Effector memory CD8-positive, alpha-beta T cell (primary cell): Measurements from ENCODE around the gene NUBP2.

Experiments
- ATAC-seq: fragments of 150-1000 bp; cut with Tn5 transposase; replicated peaks from 2 replicates; pipeline ENCODE4 v1.10.0; 2021; ENCODE audit warnings: mild to moderate bottlenecking, moderate library complexity
- DNase-seq, 3 experiments: peaks; one replicate each; pipeline ENCODE4 v3.0.0; 2021
- H3K27ac Mint-ChIP-seq, 2 donors: one replicate each; pipeline ENCODE4 v1.8.0; 2022; ENCODE audit warnings: mild to moderate bottlenecking in 2 of 2, mixed read lengths in 2 of 2, moderate library complexity in 2 of 2
- H3K27me3 Mint-ChIP-seq, 2 donors: one replicate each; pipeline ENCODE4 v1.8.0; 2022; ENCODE audit warnings: mixed read lengths in 2 of 2
- H3K36me3 Mint-ChIP-seq: one replicate; pipeline ENCODE4 v1.8.0; 2022; ENCODE audit warnings: mild to moderate bottlenecking, moderate library complexity, mixed read lengths; ENCODE audit not compliant: insufficient read depth
- H3K4me1 Mint-ChIP-seq, 2 donors: one replicate each; pipeline ENCODE4 v1.8.0; 2022; ENCODE audit warnings: low read depth in 2 of 2, mixed read lengths in 2 of 2
- H3K4me3 Mint-ChIP-seq, 2 donors: one replicate each; pipeline ENCODE4 v1.8.0; 2022; ENCODE audit warnings: mild to moderate bottlenecking in 2 of 2, mixed read lengths in 2 of 2, moderate library complexity in 2 of 2
- H3K9me3 Mint-ChIP-seq, 2 donors: one replicate each; pipeline ENCODE4 v1.8.0; 2022; ENCODE audit warnings: mixed read lengths in 2 of 2

NUBP2 gene

DNA sequence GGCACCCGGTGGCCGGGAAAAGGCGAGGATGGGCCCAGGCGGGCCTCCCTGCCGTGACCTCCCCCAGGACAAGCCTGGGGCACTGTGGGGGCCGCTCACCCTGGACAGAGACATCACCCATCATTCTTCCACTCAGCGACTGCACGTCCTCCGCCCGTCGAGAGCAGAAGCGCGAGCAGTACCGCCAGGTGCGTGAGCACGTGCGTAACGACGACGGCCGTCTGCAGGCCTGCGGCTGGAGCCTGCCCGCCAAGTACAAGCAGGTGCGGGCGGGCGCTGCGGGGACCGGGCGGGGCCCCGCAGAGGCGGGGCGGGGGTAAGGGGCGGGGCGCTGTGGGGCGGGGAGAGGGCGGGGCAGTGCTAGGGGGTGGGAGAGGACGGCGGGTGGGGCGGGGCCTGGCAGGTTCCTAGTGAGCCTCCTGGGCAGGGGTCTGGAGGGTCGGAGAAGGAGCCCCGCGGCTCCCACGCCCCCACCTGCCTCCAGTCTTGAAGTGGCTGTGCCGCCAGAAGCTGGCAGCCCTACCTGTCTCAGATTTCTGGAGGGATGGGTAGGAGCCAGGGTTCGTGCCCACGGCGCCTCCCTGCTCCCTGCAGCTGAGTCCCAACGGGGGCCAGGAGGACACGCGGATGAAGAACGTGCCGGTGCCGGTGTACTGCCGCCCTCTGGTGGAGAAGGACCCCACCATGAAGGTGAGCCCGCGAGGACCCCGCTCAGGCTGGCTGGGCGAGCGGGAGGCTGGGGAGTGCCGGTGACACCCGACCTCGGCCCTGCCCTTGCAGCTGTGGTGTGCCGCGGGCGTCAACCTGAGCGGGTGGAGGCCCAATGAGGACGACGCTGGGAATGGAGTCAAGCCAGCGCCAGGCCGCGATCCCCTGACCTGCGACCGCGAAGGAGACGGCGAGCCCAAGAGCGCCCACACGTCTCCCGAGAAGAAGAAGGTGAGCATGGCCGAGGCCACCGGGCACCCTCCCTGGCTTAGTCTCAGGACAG is 18.9 kb upstream of the NUBP2 start:
- no peak for DNase-seq
- Mint-ChIP-seq H3K27me3 (no peaks in the 10 kb centered on the region), H3K36me3 (peaks cover 31% of the 10 kb centered on the region), H3K4me3 (no peak overlapping the region), H3K4me1 (no peaks in the 10 kb centered on the region), H3K27ac (no peak overlapping the region), H3K9me3 (no peaks in the 10 kb centered on the region)
- ATAC-seq = no peak

GRCh38 chr16:1764971-1765370 is 17.8 kb upstream of the NUBP2 start:
- Mint-ChIP-seq H3K27ac (no peak overlapping the region), H3K27me3 (no peaks in the 10 kb centered on the region), H3K9me3 (no peaks in the 10 kb centered on the region), H3K4me3 (no peak overlapping the region), H3K4me1 (peaks cover 0 to 2% of the 10 kb centered on the region in 2 donors), H3K36me3 (peaks cover 38% of the 10 kb centered on the region)
- DNase-seq = no peak
- ATAC-seq = no peak

DNA sequence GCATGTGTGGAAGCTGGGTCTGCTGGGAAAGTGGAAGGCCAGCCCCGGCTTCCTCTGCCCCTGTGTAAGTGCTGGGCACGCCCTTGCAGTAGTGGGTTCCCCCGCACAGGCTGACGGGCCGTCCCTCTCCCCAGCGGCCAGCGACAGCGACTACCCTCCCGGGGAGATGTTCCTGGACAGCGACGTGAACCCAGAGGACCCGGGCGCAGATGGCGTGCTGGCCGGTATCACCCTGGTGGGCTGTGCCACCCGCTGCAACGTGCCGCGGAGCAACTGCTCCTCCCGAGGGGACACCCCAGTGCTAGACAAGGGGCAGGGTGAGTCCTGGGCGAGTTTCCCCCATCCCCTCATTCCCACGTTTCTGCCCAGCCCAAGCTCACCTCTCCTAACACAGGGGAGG is 16.9 kb upstream of the NUBP2 start:
- Mint-ChIP-seq H3K4me3 (no peak overlapping the region), H3K27ac (no peak overlapping the region)
- no peak for DNase-seq

GRCh38 chr16:1766231-1766630 is 16.5 kb upstream of the NUBP2 start:
- Mint-ChIP-seq H3K9me3 (no peaks in the 10 kb centered on the region), H3K4me3 (no peak overlapping the region), H3K27me3 (no peaks in the 10 kb centered on the region), H3K27ac (no peak overlapping the region), H3K36me3 (peaks cover 45% of the 10 kb centered on the region), H3K4me1 (peaks cover 4 to 8% of the 10 kb centered on the region in 2 donors)
- no peak for ATAC-seq
- DNase-seq = no peak

More for the DNA sequence above, 16.9 kb upstream of the NUBP2 start:
- ATAC-seq = no peak
- no peaks in the 10 kb centered on the region for H3K27me3 Mint-ChIP-seq
- peaks cover 4 to 8% of the 10 kb centered on the region in 2 donors for H3K4me1 Mint-ChIP-seq
- no peaks in the 10 kb centered on the region for H3K9me3 Mint-ChIP-seq
- peaks cover 45% of the 10 kb centered on the region for H3K36me3 Mint-ChIP-seq

- ATAC-seq (no peak), DNase-seq (no peak)
- Mint-ChIP-seq H3K4me3 (no peak overlapping the region), H3K36me3 (peaks cover 43% of the 10 kb centered on the region), H3K27me3 (no peaks in the 10 kb centered on the region), H3K4me1 (peaks cover 5 to 8% of the 10 kb centered on the region in 2 donors), H3K27ac (peak overlapping the region in 1 of 2 donors; percentile 76), H3K9me3 (no peaks in the 10 kb centered on the region)
Measured at GRCh38 chr16:1766701-1767100, 16.1 kb upstream of the NUBP2 start.

GRCh38 chr16:1767116-1767994 is 15.4 kb upstream of the NUBP2 start:
- Mint-ChIP-seq H3K27me3 (no peaks in the 10 kb centered on the region), H3K27ac (peak overlapping the region in 1 of 2 donors; percentile 76), H3K4me1 (peaks cover 11 to 14% of the 10 kb centered on the region in 2 donors), H3K4me3 (no peak overlapping the region), H3K36me3 (peaks cover 45% of the 10 kb centered on the region), H3K9me3 (no peaks in the 10 kb centered on the region)
- ATAC-seq (no peak), DNase-seq (no peak)

- ATAC-seq (no peak), DNase-seq (no peak)
- Mint-ChIP-seq H3K4me3 (no peak overlapping the region), H3K27ac (peak overlapping the region in 1 of 2 donors; percentile 66), H3K9me3 (no peaks in the 10 kb centered on the region), H3K27me3 (no peaks in the 10 kb centered on the region), H3K36me3 (peaks cover 50% of the 10 kb centered on the region), H3K4me1 (peaks cover 12 to 16% of the 10 kb centered on the region in 2 donors)
Measured at GRCh38 chr16:1768061-1768766, 14.5 kb upstream of the NUBP2 start.

GRCh38 chr16:1768767-1769401 is 13.9 kb upstream of the NUBP2 start:
- DNase-seq = no peak
- no peak for ATAC-seq
- Mint-ChIP-seq H3K36me3 (peaks cover 52% of the 10 kb centered on the region), H3K4me3 (peak overlapping the region in 1 of 2 donors; percentile 33), H3K27me3 (no peaks in the 10 kb centered on the region), H3K9me3 (no peaks in the 10 kb centered on the region), H3K27ac (peak overlapping the region in 1 of 2 donors; percentile 90), H3K4me1 (peaks cover 14 to 16% of the 10 kb centered on the region in 2 donors)

DNA sequence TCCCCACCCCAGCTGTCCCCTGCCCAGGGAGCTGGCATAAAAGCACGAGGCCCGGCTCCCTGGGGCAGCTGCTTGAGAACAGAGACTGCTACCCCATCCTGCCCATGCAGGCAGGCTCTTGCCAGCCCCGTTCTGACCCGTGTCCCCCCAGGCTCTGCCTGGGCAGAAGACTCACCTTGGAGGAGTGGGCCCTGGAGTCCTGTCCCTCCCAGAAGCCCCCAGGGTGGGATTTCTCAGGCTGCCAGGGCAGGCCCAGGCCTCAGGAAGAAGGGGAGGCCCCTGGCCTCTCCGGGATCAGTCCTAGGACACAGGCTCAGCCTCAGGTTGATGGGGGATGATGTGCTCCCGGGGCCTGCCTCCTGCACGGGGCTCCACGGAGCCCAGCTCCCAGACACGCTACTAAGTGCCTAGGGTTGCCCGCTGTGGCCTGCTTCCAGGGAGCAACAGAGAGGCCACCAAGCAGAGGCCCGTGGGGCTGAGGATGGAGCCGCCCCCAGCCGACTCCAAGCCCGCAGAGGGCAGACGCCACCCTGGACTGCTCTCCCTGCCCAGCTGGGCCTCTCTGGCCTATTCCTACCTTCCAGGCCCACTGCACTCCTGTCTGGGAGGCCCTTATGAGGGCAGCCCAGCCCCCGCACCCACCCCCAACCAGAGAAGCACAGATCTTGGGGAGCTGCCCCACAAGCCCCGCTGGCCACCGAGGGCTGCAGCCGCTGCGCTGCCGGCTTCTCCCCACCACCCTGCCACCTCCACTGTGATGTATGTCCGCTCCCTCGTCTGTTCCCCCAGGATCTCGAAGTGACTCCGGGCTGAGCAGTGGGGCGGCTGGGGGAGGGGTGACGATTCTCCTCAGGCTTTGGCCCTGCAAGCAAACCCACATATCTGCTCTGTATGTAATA is 13.1 kb upstream of the NUBP2 start:
- Mint-ChIP-seq H3K36me3 (peaks cover 54% of the 10 kb centered on the region), H3K4me1 (peaks cover 16% of the 10 kb centered on the region in 2 donors), H3K27ac (peak overlapping the region; percentile 67 to 90), H3K9me3 (no peaks in the 10 kb centered on the region), H3K27me3 (no peaks in the 10 kb centered on the region), H3K4me3 (peak overlapping the region; percentile 95 to 97)
- ATAC-seq = no peak
- DNase-seq = no peak

DNA sequence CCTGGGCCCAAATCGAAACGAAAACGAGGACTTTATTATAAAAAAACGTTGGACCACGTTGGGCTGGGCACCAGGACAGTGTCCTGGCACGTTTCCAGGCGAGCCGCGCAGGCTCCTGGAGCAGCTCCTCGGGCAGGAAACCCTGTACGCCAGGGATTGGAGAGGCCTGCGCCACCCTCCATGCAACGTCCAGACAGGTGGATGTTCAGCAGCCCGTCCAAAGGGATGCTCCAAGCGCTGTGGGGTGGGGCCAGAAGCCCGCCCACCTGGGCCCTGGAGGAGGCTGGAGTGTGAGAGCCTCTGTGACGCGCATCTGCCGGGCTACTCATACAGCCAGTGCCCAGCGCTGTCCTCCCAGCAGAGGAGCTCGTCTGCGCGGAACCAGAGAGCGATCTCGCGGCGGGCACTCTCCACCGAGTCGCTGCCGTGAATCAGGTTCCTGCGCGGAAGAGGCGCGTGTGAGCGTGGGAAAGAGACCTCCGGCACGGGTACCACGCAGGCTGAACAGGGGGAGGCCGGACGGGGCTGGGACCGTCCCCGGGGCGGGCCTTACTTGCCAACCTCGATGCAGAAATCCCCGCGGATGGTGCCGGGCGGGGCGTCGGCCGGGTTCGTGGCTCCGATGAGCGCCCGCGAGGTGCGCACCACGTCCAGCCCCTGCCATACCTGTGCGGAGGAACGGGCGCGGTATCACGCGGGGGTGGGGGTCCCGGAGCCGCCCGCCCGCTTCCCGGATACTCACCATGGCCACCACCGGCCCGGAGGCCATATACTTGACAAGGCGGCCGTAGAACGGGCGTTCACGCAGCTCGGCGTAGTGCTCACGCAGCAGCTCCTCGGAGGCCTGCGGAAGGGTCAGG is 12.2 kb upstream of the NUBP2 start:
- DNase-seq (peak; percentile 37 to 53 (median 50)), ATAC-seq (peak; percentile 36)
- no peaks in the 10 kb centered on the region for H3K9me3 Mint-ChIP-seq
- H3K27ac Mint-ChIP-seq = peak overlapping the region; percentile 67 to 90
- H3K36me3 Mint-ChIP-seq = peaks cover 55% of the 10 kb centered on the region
- peak overlapping the region; percentile 95 to 97 for H3K4me3 Mint-ChIP-seq
- peaks cover 16% of the 10 kb centered on the region in 2 donors for H3K4me1 Mint-ChIP-seq
- H3K27me3 Mint-ChIP-seq = no peaks in the 10 kb centered on the region

GRCh38 chr16:1771188-1771863 is 11.4 kb upstream of the NUBP2 start, which contains the start of gene NME3:
Gene NME3 (minus strand): TSS chr16:1771543. CDS start chr16:1771534, 9 bp downstream.
- peak; percentile 57 for ATAC-seq
- H3K27ac Mint-ChIP-seq = peak within 1 kb of the TSS; percentile 90 to 94

More at GRCh38 chr16:1771188-1771863, 11.4 kb upstream of the NUBP2 start, which contains the start of gene NME3:
- Mint-ChIP-seq H3K4me1 (peaks cover 16% of the 10 kb centered on the region in 2 donors), H3K36me3 (peaks cover 55% of the 10 kb centered on the region), H3K9me3 (no peaks in the 10 kb centered on the region), H3K27me3 (no peaks in the 10 kb centered on the region), H3K4me3 (peak within 1 kb of the TSS; percentile 95 to 97)
- DNase-seq = peak; percentile 66 to 73 (median 72)
